NCI-H2081 treated with DMSO at 0.1 percent for 48 hours (cell line): ENCODE measurements around the gene CNTN4.
A peak's percentile ranks its signal among the peaks of the same experiment; 100 is the strongest.

ENCODE experiments used
- DNase-seq: peaks from one replicate; lab custom pipeline; 2025; lab: John Stamatoyannopoulos, UW

Gene CNTN4

GRCh38 chr3:2701471-2701870, 602.8 kb downstream of the CNTN4 start:
- DNase-seq: no peak

GRCh38 chr3:2706144-2706835, 607.6 kb downstream of the CNTN4 start:
- DNase-seq: no peak

GRCh38 chr3:2706836-2707210, 608.2 kb downstream of the CNTN4 start:
- DNase-seq: no peak

- DNase-seq: no peak
Observed at GRCh38 chr3:2711081-2711480, 612.4 kb downstream of the CNTN4 start.

- no peak for DNase-seq
Observed at GRCh38 chr3:2713923-2714322, 615.3 kb downstream of the CNTN4 start.

GRCh38 chr3:2714834-2715233, 616.2 kb downstream of the CNTN4 start:
- DNase-seq: no peak

- no peak for DNase-seq
Observed at GRCh38 chr3:2727101-2727500, 628.4 kb downstream of the CNTN4 start.

GRCh38 chr3:2727610-2728318, 629.1 kb downstream of the CNTN4 start:
- DNase-seq: no peak

- no peak for DNase-seq
Observed at GRCh38 chr3:2731843-2732242, 633.2 kb downstream of the CNTN4 start.

GRCh38 chr3:2735392-2735894, 636.8 kb downstream of the CNTN4 start:
- no peak for DNase-seq

GRCh38 chr3:2741516-2741915, 642.9 kb downstream of the CNTN4 start:
- no peak for DNase-seq

GRCh38 chr3:2765002-2765579, 666.4 kb downstream of the CNTN4 start:
- peak; percentile 10 for DNase-seq

- no peak for DNase-seq
Observed at GRCh38 chr3:2770451-2770850, 671.8 kb downstream of the CNTN4 start.

GRCh38 chr3:2771193-2771592, 672.5 kb downstream of the CNTN4 start:
- DNase-seq: no peak

- no peak for DNase-seq
Observed at GRCh38 chr3:2771741-2772140, 673.1 kb downstream of the CNTN4 start.

GRCh38 chr3:2772803-2773202, 674.1 kb downstream of the CNTN4 start:
- no peak for DNase-seq

GRCh38 chr3:2774481-2775249, 676.0 kb downstream of the CNTN4 start:
- DNase-seq: no peak

GRCh38 chr3:2783261-2783660, 684.6 kb downstream of the CNTN4 start:
- DNase-seq: no peak

- no peak for DNase-seq
Observed at GRCh38 chr3:2784627-2785026, 686.0 kb downstream of the CNTN4 start.

- DNase-seq: no peak
Observed at GRCh38 chr3:2790266-2790815, 691.7 kb downstream of the CNTN4 start.

GRCh38 chr3:2792432-2792831, 693.8 kb downstream of the CNTN4 start:
- DNase-seq: no peak

- no peak for DNase-seq
Observed at GRCh38 chr3:2793987-2794386, 695.3 kb downstream of the CNTN4 start.
